CD4-positive, alpha-beta T cell treated with Interleukin-15 for 1 hour (primary cell): ENCODE results near the gene FGD3.
"Not testable (repeated sequence)": the region's sequence is repeated elsewhere in the genome, so short reads cannot be mapped to it uniquely, and the experiment has no call there.

ENCODE experiments used
- DNase-seq: peaks from one replicate; pipeline ENCODE4 v3.0.0-alpha.2; 2020

The FGD3 gene

DNA sequence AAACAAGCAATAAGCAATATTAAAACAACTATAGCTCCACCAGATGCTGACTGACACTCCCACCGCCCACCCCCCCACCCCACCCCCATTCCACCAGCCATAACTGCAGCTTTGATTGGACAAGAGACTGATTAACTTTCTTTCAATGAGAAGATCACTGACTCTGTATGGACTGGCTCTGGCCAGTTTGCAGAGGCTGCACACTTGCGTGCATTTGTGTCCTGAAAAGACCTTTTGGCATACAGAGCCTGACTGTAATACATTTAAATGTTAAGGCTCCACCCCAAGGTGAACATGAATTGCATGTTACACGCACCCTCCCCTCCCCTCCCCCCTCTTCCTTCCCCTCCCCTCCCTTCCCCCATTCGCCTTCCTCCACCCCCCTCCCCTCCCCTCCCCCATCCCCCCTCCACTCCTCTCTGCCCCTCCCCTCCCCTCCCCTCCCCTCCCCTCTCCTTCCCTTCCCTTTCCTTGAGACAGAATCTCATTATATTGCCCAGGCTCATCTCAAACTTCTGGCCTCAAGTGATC is 31.1 kb downstream of the FGD3 start:
- DNase-seq = no peak

DNA sequence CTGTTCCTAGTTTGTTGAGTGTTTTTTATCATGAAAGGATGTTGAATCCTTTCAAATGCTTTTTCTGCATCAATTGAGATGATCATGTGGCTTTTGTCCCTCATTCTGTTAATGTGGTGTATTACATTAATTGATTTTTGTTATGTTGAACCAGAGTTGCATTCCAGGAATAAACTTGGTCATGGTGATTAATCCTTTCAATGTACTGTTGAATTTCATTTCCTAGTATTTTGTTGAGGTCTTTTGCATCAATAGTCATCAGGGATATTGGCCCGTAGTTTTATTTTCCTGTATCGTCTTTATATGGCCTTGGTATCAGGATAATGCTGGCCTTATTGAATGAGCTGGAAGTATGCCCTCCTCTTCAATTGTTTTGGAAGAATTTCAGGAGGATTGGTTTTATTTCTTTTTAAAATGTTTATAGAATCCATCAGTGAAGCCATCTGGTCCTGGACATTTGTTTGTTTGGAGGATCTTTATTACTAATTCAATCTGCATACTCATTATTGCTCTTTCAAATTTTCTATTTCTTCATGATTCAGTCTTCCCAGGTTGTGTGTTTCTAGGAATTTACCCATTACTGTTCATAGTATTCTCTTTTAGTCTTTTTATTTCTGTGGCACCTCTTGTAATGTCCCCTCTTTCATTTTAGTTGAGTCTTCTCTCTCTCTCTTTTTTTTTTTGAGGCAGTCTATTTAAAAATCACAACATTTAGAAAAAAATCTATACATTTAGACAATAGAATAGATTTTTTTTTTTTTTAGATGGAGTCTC is 32.1 kb downstream of the FGD3 start:
- DNase-seq = no peak

DNA sequence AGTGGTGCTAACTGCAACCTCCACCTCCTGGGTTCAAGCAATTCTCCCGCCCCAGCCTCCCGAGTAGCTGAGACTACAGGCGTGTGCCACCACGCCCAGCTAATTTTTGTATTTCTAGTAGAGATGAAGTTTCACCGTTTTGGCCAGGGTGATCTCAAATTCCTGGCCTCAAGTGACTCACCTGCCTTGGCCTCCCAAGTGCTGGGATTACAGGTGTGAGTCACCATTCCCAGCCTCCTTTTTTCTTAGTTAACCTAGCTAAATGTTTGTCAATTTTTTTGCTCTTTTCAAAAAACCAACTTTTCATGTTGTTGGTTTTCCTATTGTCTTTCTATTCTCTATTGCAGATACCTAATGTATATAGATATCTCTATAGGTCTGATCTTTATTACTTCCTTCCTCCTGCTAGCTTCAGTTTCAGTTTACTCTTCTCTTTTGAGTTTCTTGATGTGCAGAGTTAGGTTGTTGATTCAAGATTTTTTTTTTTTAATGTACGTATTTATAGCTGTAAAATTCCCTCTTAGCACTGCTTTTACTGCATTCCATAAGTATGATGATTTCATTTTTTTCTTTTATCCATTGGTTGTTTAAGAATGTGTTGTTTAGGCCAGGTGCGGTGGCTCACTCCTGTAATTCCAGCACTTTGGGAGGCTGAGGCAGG is 32.9 kb downstream of the FGD3 start:
- DNase-seq = no peak

DNA sequence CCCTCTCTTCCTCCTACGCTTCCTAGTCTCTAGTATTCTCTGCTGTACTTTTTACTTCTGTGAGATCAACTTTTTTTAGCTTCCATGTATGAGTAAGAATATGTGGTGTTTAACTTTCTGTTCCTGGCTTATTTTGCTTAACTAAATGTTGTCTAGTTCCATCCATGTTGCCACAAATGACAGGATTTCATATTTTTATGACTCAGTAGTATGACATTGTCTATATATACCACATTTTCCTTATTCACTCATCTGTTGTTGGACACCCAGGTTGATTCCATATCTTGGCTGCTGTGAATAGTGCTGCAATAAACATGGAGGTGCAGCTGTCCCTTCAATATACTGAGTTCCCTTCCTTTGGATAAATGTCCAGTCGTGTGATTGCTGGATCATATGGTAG is 34.8 kb downstream of the FGD3 start:
- no peak for DNase-seq

DNA sequence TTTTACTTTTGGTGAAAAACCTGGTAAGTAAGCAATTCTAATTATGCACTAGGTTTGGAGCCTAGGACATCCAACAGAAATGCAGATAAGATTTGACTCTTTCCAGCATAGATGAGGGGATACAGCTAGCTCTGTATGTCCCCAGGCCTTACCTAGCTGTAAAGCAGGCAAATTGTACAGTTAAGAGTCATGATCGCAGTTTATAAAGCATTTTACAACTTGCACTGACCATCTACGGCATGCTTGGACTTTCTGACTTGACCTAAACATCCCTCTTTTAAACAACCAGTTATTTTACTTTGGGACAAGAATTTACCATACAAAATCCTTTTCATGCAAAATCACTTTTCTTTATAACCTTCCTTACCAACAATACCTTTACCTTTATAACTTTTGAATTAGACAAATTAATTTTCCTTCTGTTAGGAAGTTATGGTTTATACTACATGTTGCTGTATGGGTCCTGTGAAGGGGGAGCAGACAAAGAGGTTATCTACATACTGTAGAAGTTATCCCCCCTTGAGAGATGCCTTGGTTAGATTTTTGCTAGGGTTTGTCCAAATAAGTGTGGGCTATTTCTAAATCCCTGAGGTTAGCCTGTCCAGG is 36.8 kb downstream of the FGD3 start:
- DNase-seq = no peak

GRCh38 chr9:92984976-92985375 is 37.7 kb downstream of the FGD3 start:
- DNase-seq = no peak

DNA sequence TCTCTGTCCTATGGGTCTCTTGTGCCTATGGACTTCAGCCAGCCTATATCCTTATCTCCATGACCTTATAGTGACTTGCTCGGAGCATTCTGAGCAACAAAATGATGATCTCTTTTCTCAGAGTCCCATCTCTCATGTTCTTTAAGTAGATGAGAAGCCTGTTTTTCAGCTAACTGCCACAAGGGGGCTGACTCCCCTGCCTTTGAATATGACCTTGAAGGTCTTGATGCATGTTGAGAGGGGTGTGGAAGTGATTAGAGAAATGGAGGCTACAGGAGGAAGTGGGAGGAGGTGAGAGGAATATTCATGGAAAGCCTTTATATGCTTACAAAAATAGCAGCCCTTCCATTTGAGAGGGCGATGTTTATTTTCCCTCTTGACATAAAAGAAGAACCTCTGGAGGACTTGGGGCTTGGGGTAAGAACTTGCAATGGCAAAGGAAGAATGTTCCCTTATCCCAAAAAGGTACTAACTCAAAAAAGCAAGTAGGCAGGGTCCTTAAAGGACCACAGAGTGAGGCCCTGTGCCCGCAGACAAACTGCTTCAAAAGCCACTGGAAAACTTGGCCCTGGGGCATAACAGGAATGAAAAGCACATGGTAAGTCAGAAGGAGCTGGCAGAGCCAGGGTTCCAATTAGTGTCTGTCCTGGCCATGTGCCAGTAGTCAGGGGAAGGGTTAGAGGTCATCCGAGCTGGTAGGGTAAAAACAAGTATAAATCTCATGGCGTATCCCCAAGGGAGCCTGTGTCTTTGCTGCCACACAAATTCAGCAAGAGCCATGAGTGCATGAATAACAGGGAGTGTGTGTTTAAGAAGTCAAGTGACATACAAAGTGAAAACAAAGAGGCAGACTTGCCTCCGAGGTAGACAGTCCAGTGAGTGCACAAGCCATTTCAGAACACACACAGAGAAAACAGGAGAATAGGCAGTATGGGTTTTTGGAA is 39.1 kb downstream of the FGD3 start:
- peak; percentile 47 for DNase-seq

GRCh38 chr9:92988215-92988768 is 41.0 kb downstream of the FGD3 start:
- DNase-seq = no peak

- DNase-seq = no peak
Measured at GRCh38 chr9:92989561-92989960, 42.2 kb downstream of the FGD3 start.

GRCh38 chr9:92990461-92990860 is 43.1 kb downstream of the FGD3 start:
- no peak for DNase-seq

GRCh38 chr9:92992549-92992948 is 45.2 kb downstream of the FGD3 start:
- no peak for DNase-seq

DNA sequence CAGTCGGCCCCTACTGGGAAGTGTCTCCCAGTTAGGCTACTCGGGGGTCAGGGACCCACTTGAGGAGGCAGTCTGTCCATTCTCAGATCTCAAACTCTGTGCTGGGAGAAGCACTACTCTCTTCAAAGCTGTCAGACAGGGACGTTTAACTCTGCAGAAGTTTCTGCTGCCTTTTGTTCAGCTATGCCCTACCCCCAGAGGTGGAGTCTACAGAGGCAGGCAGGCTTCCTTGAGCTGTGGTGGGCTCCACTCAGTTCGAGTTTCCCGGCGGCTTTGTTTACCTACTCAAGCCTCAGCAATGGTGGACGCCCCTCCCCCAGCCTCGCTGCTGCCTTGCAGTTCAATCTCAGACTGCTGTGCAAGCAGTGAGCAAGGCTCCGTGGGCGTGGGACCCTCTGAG is 51.5 kb downstream of the FGD3 start:
- DNase-seq = not testable (repeated sequence)

DNA sequence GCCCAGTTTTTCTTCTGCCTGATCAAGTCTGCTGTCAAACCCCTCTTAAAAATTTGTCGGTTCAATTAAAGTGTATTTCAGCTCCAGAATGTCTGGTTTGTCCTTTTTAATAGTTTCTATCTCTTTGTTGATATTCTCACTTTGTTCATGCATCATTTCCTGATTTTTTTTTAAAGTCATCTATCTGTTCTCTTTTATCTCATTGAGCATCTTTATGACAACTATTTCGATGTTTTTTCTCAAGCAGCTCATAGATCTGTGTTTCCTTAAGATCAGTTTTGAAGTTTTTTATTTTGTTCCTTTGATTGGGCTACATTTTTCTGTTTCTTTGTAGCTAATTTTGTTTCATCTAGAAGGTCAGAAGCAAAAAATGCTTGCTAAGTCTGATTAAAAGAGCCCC is 53.7 kb downstream of the FGD3 start:
- DNase-seq = no peak

GRCh38 chr9:93002700-93003099 is 55.4 kb downstream of the FGD3 start:
- DNase-seq = no peak

GRCh38 chr9:93003552-93004407 is 56.5 kb downstream of the FGD3 start:
- peak; percentile 51 for DNase-seq

- no peak for DNase-seq
Measured at GRCh38 chr9:93004561-93004960, 57.2 kb downstream of the FGD3 start.

DNA sequence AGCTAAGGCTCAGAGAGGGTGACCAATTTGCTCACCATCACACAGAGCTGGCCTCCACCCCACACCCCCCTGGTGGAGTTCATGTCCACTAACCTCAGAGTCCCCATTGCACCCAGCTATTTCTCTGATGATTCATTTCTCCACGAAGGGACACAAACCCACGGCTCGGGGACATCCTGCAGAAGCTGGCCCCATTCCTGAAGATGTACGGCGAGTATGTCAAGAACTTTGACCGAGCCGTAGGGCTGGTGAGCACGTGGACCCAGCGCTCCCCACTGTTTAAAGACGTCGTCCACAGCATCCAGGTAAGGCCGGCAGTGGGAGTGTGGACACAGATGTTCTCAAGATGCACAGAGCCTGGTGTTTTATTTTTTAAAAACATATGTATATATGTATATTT is 58.6 kb downstream of the FGD3 start:
- no peak for DNase-seq

DNA sequence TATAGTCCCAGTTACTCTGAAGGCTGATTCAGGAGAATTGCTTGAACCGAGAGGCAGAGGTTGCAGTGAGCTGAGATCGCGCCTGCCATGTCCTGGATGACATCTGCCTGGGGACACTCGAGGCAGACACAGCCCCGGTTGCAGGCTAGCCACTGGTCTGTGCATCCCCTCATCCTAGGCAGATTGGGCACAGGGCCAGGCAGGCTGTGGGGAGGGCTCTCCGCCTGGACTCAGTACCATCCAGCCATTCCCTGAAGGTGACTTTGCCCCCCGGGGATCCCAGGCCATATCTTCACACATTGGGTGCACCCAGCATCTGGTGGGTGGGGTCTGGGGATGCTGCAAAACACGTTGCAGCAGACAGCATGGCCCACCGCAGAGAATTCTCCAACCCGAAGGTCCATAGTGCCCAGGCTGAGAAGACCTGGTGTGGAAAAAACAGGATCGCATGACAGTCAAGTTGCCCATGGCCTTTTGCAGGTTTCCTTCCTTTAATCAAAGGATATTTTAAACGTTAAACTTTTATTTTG is 60.3 kb downstream of the FGD3 start:
- no peak for DNase-seq

- no peak for DNase-seq
Measured at GRCh38 chr9:93008457-93008856, 61.1 kb downstream of the FGD3 start.

DNA sequence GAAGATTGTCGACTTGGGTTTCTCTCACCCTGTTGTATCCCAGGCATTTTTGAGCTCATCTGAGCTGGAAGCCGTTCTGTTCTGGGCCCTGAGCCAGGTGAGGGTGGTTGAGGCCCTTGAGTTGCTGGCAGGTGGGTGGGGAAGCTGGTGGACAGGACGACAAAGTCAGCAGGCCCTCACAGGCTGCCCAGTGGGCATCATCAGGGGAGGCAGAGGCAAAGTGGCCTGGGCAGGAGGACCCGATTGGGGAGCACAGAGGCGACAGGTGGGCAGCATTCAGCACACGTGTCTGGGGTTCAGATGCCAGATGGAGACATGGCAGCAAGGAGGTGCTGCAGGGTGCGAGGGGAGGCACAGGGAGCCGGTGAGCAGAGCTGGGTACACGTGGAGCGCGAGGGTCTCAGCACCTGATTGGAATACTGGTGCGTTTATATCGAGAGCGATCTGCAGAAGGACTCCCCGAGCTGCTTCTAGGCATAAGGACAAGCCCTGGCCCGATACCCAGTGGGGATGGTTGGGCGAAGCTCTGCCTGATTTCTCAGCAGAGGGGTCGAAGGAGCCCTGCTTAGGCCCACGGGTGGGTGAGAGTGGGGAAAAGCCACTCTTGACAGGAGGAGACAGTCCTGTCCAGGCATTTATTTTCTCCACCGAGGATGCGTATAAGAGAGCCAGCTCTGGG is 62.2 kb downstream of the FGD3 start:
- DNase-seq = no peak

DNA sequence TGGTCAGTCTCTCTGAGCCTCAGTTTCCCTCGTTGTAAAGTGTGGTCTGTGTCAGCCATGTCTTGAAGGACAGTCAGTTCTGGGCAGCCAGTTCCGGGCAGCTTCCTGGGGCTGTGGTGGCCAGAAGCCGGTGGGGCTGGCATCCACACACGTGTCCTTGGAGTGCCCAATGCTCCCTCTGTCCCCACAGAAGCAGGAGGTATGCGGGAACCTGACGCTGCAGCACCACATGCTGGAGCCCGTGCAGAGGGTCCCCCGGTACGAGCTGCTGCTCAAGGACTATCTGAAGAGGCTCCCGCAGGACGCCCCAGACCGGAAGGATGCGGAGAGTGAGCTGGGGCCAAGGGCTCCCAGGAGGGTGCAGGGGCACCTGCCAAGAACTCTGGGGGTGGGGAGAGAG is 62.7 kb downstream of the FGD3 start:
- no peak for DNase-seq
